Progenitor cell of endocrine pancreas (in vitro differentiated cells): ENCODE measurements around the gene RALGPS1. TPM values are rescaled to one million over a fixed set of nuclear protein-coding genes. Genes with fewer than 3 reads are reported as not detected.

Experiments
- DNase-seq: peaks from one replicate; pipeline ENCODE4 v3.0.0; 2021; ENCODE audit warnings: low spot score; ENCODE audit not compliant: unreplicated experiment
- H3K27ac Mint-ChIP-seq: 2 replicates; pipeline ENCODE4 v1.8.0; 2021; ENCODE audit warnings: mild to moderate bottlenecking, moderate library complexity, mixed read lengths
- H3K27me3 Mint-ChIP-seq: 2 replicates; pipeline ENCODE4 v1.8.0; 2021; ENCODE audit warnings: mixed read lengths
- H3K36me3 Mint-ChIP-seq: 2 replicates; pipeline ENCODE4 v1.8.0; 2022; ENCODE audit warnings: mixed read lengths; ENCODE audit not compliant: insufficient read depth
- H3K4me1 Mint-ChIP-seq: 2 replicates; pipeline ENCODE4 v1.8.0; 2021; ENCODE audit warnings: low read depth, mixed read lengths
- H3K4me3 Mint-ChIP-seq: 2 replicates; pipeline ENCODE4 v1.8.0; 2021; ENCODE audit warnings: low read depth, mild to moderate bottlenecking, moderate library complexity, mixed read lengths
- H3K9me3 Mint-ChIP-seq: 2 replicates; pipeline ENCODE4 v1.8.0; 2021; ENCODE audit warnings: low read depth, mixed read lengths
- total RNA-seq: library from RNA; stranded (reverse); gene quantifications from 2 replicates; pipeline ENCODE4 v1.2.1, GENCODE V29; 2021
- TF ChIP-seq, protein P1 (sequence below): fragments of 200-600 bp; sonication (generic); IDR thresholded peaks from one replicate; pipeline ENCODE4 v1.5.0; 2021; ENCODE audit warnings: antibody characterized with exemption, mild to moderate bottlenecking; ENCODE audit not compliant: unreplicated experiment

Gene RALGPS1
- total RNA-seq, 1 donor from 2014 or later, result 39.2 TPM

DNA sequence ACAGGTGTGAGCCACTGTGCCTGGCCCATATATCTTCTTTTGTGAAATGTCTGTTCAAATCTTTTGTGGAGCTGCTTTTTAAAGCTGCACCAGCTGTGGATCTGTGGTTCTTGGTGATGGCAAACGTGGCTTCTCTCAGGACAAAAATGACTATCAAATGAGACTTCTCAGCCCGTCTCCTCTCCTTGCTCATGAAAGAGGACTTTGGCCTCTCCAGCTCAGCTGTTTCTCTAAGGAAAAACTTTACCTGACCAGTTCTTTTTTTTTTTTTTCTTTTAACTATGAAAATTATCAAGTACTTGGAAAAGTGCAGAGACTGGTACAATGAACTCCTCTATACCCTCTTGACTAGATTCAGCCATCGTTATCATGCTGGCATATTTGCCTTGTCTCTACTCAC, 44.8 kb downstream of the RALGPS1 start:
- H3K36me3 Mint-ChIP-seq, result no peaks in the 10 kb centered on the region
- no peak for DNase-seq
- H3K4me3 Mint-ChIP-seq, result no peak overlapping the region
- H3K27me3 Mint-ChIP-seq, result no peaks in the 10 kb centered on the region
- TF ChIP-seq, protein P1, sequence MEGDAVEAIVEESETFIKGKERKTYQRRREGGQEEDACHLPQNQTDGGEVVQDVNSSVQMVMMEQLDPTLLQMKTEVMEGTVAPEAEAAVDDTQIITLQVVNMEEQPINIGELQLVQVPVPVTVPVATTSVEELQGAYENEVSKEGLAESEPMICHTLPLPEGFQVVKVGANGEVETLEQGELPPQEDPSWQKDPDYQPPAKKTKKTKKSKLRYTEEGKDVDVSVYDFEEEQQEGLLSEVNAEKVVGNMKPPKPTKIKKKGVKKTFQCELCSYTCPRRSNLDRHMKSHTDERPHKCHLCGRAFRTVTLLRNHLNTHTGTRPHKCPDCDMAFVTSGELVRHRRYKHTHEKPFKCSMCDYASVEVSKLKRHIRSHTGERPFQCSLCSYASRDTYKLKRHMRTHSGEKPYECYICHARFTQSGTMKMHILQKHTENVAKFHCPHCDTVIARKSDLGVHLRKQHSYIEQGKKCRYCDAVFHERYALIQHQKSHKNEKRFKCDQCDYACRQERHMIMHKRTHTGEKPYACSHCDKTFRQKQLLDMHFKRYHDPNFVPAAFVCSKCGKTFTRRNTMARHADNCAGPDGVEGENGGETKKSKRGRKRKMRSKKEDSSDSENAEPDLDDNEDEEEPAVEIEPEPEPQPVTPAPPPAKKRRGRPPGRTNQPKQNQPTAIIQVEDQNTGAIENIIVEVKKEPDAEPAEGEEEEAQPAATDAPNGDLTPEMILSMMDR, result no peak
- peaks cover 8% of the 10 kb centered on the region for H3K4me1 Mint-ChIP-seq
- no peak overlapping the region for H3K27ac Mint-ChIP-seq
- no peaks in the 10 kb centered on the region for H3K9me3 Mint-ChIP-seq

- Mint-ChIP-seq H3K27me3 (no peaks in the 10 kb centered on the region), H3K4me3 (no peak overlapping the region), H3K9me3 (no peaks in the 10 kb centered on the region), H3K4me1 (peaks cover 8% of the 10 kb centered on the region), H3K27ac (no peak overlapping the region), H3K36me3 (no peaks in the 10 kb centered on the region)
- DNase-seq, result no peak
- TF ChIP-seq, protein P1, result no peak
These were observed 45.3 kb downstream of the RALGPS1 start for GRCh38 chr9:126959917-126960316.

DNA sequence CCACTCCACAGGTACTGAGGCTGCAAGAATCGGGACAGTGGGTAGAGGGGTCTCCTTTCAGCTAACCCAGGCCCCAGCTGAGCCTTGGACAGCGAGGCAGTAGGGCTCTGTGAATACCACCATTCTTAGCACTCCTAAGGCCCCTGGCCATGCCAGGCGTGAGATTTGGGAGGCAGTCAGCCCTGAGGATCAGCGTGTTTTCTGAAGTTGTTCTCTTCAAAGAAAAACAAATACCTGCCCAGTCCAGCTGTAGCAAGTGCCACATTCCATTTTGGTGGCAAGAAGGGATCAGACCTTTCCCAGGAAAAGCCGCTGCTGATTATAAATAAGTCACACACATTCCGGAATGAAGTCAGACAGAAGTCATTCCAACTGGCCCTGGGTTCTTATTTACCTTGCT, 47.8 kb downstream of the RALGPS1 start:
- no peak for DNase-seq
- no peaks in the 10 kb centered on the region for H3K27me3 Mint-ChIP-seq
- H3K4me3 Mint-ChIP-seq, result no peak overlapping the region
- no peaks in the 10 kb centered on the region for H3K9me3 Mint-ChIP-seq
- H3K36me3 Mint-ChIP-seq, result peaks cover 6% of the 10 kb centered on the region
- no peak overlapping the region for H3K27ac Mint-ChIP-seq
- peaks cover 8% of the 10 kb centered on the region for H3K4me1 Mint-ChIP-seq
- TF ChIP-seq, protein P1, result no peak

- no peak overlapping the region for H3K4me3 Mint-ChIP-seq
- H3K36me3 Mint-ChIP-seq, result peaks cover 6% of the 10 kb centered on the region
- no peak for DNase-seq
- H3K27me3 Mint-ChIP-seq, result no peaks in the 10 kb centered on the region
- no peak overlapping the region for H3K27ac Mint-ChIP-seq
- TF ChIP-seq, protein P1, result no peak
- no peaks in the 10 kb centered on the region for H3K9me3 Mint-ChIP-seq
- H3K4me1 Mint-ChIP-seq, result no peaks in the 10 kb centered on the region
These were observed 50.5 kb downstream of the RALGPS1 start for GRCh38 chr9:126965077-126965476.

GRCh38 chr9:126965541-126966428, 51.2 kb downstream of the RALGPS1 start:
- peaks cover 6% of the 10 kb centered on the region for H3K36me3 Mint-ChIP-seq
- H3K4me1 Mint-ChIP-seq, result no peaks in the 10 kb centered on the region
- no peak overlapping the region for H3K4me3 Mint-ChIP-seq
- no peak for DNase-seq
- H3K27ac Mint-ChIP-seq, result no peak overlapping the region
- TF ChIP-seq, protein P1, result peak; percentile 55
- no peaks in the 10 kb centered on the region for H3K9me3 Mint-ChIP-seq
- no peaks in the 10 kb centered on the region for H3K27me3 Mint-ChIP-seq
